H1 (cell line): ENCODE measurements around the gene HID1. TPM values are rescaled to one million over a fixed set of nuclear protein-coding genes. Genes with fewer than 3 reads are reported as not detected.

ENCODE experiments used
- CTCF ChIA-PET: fragments of 300-600 bp; sonication (Branson Sonifier 250); formaldehyde crosslinking; loops from one replicate; lab custom pipeline; 2021; ENCODE audit not compliant: partially characterized antibody; lab: Charles Lee
- POLR2A ChIA-PET: fragments of 300-600 bp; sonication (Branson Sonifier 250); formaldehyde crosslinking; loops from one replicate; lab custom pipeline; 2021; ENCODE audit warnings: inconsistent platforms; ENCODE audit not compliant: partially characterized antibody; lab: Charles Lee
- DNase-seq, 2 experiments: peaks; one replicate each; pipeline versions ENCODE4 v3.0.0 to v3.0.0-alpha.2; 2010 to 2022; ENCODE audit warnings: low spot score in 2 of 2, low read depth in 1 of 2, mixed read lengths in 1 of 2
- FAIRE-seq: peaks from 2 replicates; lab custom pipeline; 2011; peaks lifted over from hg19 to GRCh38; lab: Jason Lieb, UNC
- H2AFZ ChIP-seq: 2 replicates; pipeline ENCODE4 v1.8.1; 2012; ENCODE audit warnings: low read length, inconsistent platforms
- H2AK5ac ChIP-seq: 2 replicates; pipeline ENCODE4 v1.6.1; 2013; ENCODE audit warnings: low read depth, low read length
- H2BK120ac ChIP-seq: replicated peaks from 2 replicates; pipeline ENCODE3; 2013; ENCODE audit warnings: low read depth, low read length, inconsistent platforms
- H2BK12ac ChIP-seq: 2 replicates; pipeline ENCODE4 v1.6.1; 2013; ENCODE audit warnings: low read depth, low read length
- H2BK15ac ChIP-seq: 2 replicates; pipeline ENCODE4 v1.6.1; 2013; ENCODE audit warnings: low read length
- H2BK20ac ChIP-seq: 2 replicates; pipeline ENCODE4 v1.6.1; 2013; ENCODE audit warnings: low read length
- H2BK5ac ChIP-seq: 2 replicates; pipeline ENCODE4 v1.6.1; 2013; ENCODE audit warnings: low read depth, low read length
- H3K14ac ChIP-seq: 2 replicates; pipeline ENCODE4 v1.6.1; 2013; ENCODE audit warnings: inconsistent platforms; ENCODE audit not compliant: insufficient read length
- H3K18ac ChIP-seq: 2 replicates; pipeline ENCODE4 v1.6.1; 2013; ENCODE audit warnings: low read length; ENCODE audit errors: extremely low read depth
- H3K23ac ChIP-seq: 2 replicates; pipeline ENCODE4 v1.6.1; 2013; ENCODE audit warnings: inconsistent platforms; ENCODE audit not compliant: insufficient read length
- H3K23me2 ChIP-seq: 2 replicates; pipeline ENCODE4 v1.6.1; 2013; ENCODE audit warnings: low read depth, low read length
- H3K27ac ChIP-seq: 2 replicates; pipeline ENCODE4 v1.6.1; 2011; ENCODE audit warnings: low read depth, low read length, inconsistent platforms
- H3K27me3 ChIP-seq, 4 experiments: replicated peaks in 1 of 4; 1 replicate in 1 of 4; 2 replicates in 3 of 4; pipeline versions ENCODE4 v1.6.1 to v1.8.1; 2011 to 2013; ENCODE audit warnings: low read length in 3 of 4, mild to moderate bottlenecking in 3 of 4, inconsistent platforms in 2 of 4, mixed read lengths in 2 of 4, moderate library complexity in 1 of 4; ENCODE audit not compliant: control insufficient read depth in 3 of 4, insufficient read depth in 3 of 4; ENCODE audit errors: extremely low read depth in 1 of 4
- H3K36me3 ChIP-seq, 4 experiments: 2 replicates each; pipeline versions ENCODE4 v1.6.1 to v1.8.1; 2011 to 2013; ENCODE audit warnings: mild to moderate bottlenecking in 4 of 4, low read length in 3 of 4, moderate library complexity in 2 of 4, control low read depth in 1 of 4, inconsistent platforms in 1 of 4; ENCODE audit not compliant: insufficient read depth in 4 of 4, control insufficient read depth in 2 of 4
- H3K4ac ChIP-seq: replicated peaks from 2 replicates; pipeline ENCODE3; 2013; ENCODE audit warnings: low read length, low read depth, mixed read lengths, inconsistent platforms; ENCODE audit not compliant: insufficient read length
- H3K4me1 ChIP-seq, 4 experiments: replicated peaks in 1 of 4; 1 replicate in 1 of 4; 2 replicates in 3 of 4; pipeline versions ENCODE4 v1.6.1 to v1.8.1; 2011 to 2013; ENCODE audit warnings: low read length in 3 of 4, inconsistent platforms in 2 of 4, mixed read lengths in 1 of 4; ENCODE audit not compliant: insufficient read depth in 4 of 4, control insufficient read depth in 3 of 4
- H3K4me2 ChIP-seq, 2 experiments: 2 replicates each; pipeline versions ENCODE4 v1.6.1 to v1.8.1; 2011 to 2013; ENCODE audit warnings: low read depth in 2 of 2, low read length in 2 of 2, control low read depth in 1 of 2, inconsistent platforms in 1 of 2, mild to moderate bottlenecking in 1 of 2; ENCODE audit not compliant: insufficient read depth in 1 of 2
- H3K4me3 ChIP-seq, 4 experiments: fragments of 200-600, 300-600 bp in 1 of 4; sonication (generic), shearing (Covaris generic), sonication (Bioruptor Twin) in 1 of 4; 2 replicates each; pipeline versions ENCODE4 v1.5.1 to v1.8.1; 2011 to 2016; ENCODE audit warnings: low read length in 4 of 4, low read depth in 3 of 4, control low read depth in 2 of 4, inconsistent platforms in 2 of 4, mild to moderate bottlenecking in 2 of 4, mixed read lengths in 1 of 4, moderate library complexity in 1 of 4; ENCODE audit not compliant: insufficient read depth in 2 of 4; ENCODE audit errors: extremely low read depth in 1 of 4
- H3K56ac ChIP-seq: replicated peaks from 2 replicates; pipeline ENCODE3; 2013; ENCODE audit warnings: low read depth, mild to moderate bottlenecking, mixed read lengths, low read length, inconsistent platforms; ENCODE audit not compliant: insufficient read length
- H3K79me1 ChIP-seq: 2 replicates; pipeline ENCODE4 v1.6.1; 2013; ENCODE audit warnings: low read depth, low read length, control low read depth
- H3K79me2 ChIP-seq, 2 experiments: 2 replicates each; pipeline versions ENCODE4 v1.6.1 to v1.8.1; 2012 to 2013; ENCODE audit warnings: low read length in 2 of 2, mild to moderate bottlenecking in 2 of 2, inconsistent platforms in 1 of 2; ENCODE audit not compliant: insufficient read depth in 2 of 2, control insufficient read depth in 1 of 2
- H3K9ac ChIP-seq, 4 experiments: replicated peaks in 1 of 4; 1 replicate in 1 of 4; 2 replicates in 3 of 4; pipeline versions ENCODE4 v1.6.1 to v1.8.1; 2011 to 2013; ENCODE audit warnings: low read depth in 3 of 4, low read length in 3 of 4, control low read depth in 2 of 4, mild to moderate bottlenecking in 2 of 4, moderate library complexity in 2 of 4, inconsistent platforms in 1 of 4; ENCODE audit errors: extremely low read depth in 1 of 4
- H3K9me3 ChIP-seq, 2 experiments: 2 replicates each; pipeline versions ENCODE4 v1.6.1 to v1.8.1; 2012 to 2013; ENCODE audit warnings: mild to moderate bottlenecking in 2 of 2, moderate library complexity in 2 of 2, control low read depth in 1 of 2, inconsistent platforms in 1 of 2, low read depth in 1 of 2, low read length in 1 of 2, mixed read lengths in 1 of 2; ENCODE audit not compliant: insufficient read depth in 2 of 2
- H4K20me1 ChIP-seq, 2 experiments: replicated peaks in 1 of 2; 2 replicates each; pipeline versions ENCODE3 to v1.8.1; 2011 to 2013; ENCODE audit warnings: inconsistent platforms in 2 of 2, low read length in 2 of 2, mild to moderate bottlenecking in 1 of 2; ENCODE audit not compliant: insufficient read depth in 2 of 2, control insufficient read depth in 1 of 2
- H4K5ac ChIP-seq: 2 replicates; pipeline ENCODE4 v1.6.1; 2013; ENCODE audit warnings: low read length, low read depth, mixed read lengths, inconsistent platforms; ENCODE audit not compliant: insufficient read length
- H4K8ac ChIP-seq: 2 replicates; pipeline ENCODE4 v1.8.0; 2013; ENCODE audit warnings: mild to moderate bottlenecking, moderate library complexity, low read length, inconsistent platforms; ENCODE audit not compliant: insufficient read depth; ENCODE audit errors: extremely low read depth
- H4K91ac ChIP-seq: replicated peaks from 2 replicates; pipeline ENCODE3; 2013; ENCODE audit warnings: low read length, mixed read lengths, inconsistent platforms; ENCODE audit not compliant: insufficient read length
- CTCF ChIP-seq, 3 experiments: IDR thresholded peaks; 1 replicate in 2 of 3; 2 replicates in 1 of 3; pipeline versions ENCODE4 v1.5.1 to v1.6.1; 2011; ENCODE audit warnings: low read length in 3 of 3, mild to moderate bottlenecking in 3 of 3, inconsistent platforms in 2 of 3, low read depth in 1 of 3, moderate library complexity in 1 of 3; ENCODE audit not compliant: insufficient read depth in 1 of 3; ENCODE audit errors: control extremely low read depth in 1 of 3
- GABPA ChIP-seq: IDR thresholded peaks from 2 replicates; pipeline ENCODE4 v1.6.1; 2011; ENCODE audit warnings: mild to moderate bottlenecking, low read length, moderate library complexity, borderline replicate concordance; ENCODE audit not compliant: insufficient read depth
- JUND ChIP-seq: IDR thresholded peaks from 2 replicates; pipeline ENCODE4 v1.6.1; 2011; ENCODE audit warnings: mild to moderate bottlenecking, improper control_type of control experiment, low read length
- MAFK ChIP-seq: IDR thresholded peaks from 2 replicates; pipeline ENCODE4 v1.6.1; 2012; ENCODE audit warnings: low read depth, mild to moderate bottlenecking, improper control_type of control experiment, low read length
- RAD21 ChIP-seq, 2 experiments: IDR thresholded peaks in 1 of 2; conservative IDR thresholded peaks in 1 of 2; 2 replicates each; pipeline ENCODE4 v1.6.1; 2011; ENCODE audit warnings: low read depth in 2 of 2, low read length in 2 of 2, improper control_type of control experiment in 1 of 2, inconsistent platforms in 1 of 2, mild to moderate bottlenecking in 1 of 2, moderate library complexity in 1 of 2
- WGBS, 2 experiments: shearing (Covaris generic) in 1 of 2; methylation state at CpG; one replicate each; pipeline versions ENCODE4 v1.1.6 to v1.1.7; 2013 to 2015; ENCODE audit warnings: low lambda C conversion rate in 2 of 2, mixed read lengths in 2 of 2, inconsistent platforms in 1 of 2, low coverage in 1 of 2, missing lambda C conversion rate in 1 of 2; ENCODE audit not compliant: insufficient replicate concordance in 2 of 2, insufficient coverage in 1 of 2, insufficient read length in 1 of 2; ENCODE audit errors: extremely low coverage in 1 of 2, missing lambda C conversion rate in 1 of 2; 5-methylcytosine and 5-hydroxymethylcytosine counted together
- polyA plus RNA-seq, 7 experiments: library from polyadenylated mRNA; depleted of rRNA in 3 of 7; stranded (reverse) in 5 of 7; unstranded in 2 of 7; fragments of >200 nt in 5 of 7; fragments of 200-250 nt in 2 of 7; gene quantifications; 1 replicate in 5 of 7; 2 replicates in 1 of 7; 4 replicates in 1 of 7; pipeline versions ENCODE4 v1.2.1 to v1.2.3, GENCODE V29; 2011 to 2013; ENCODE audit warnings: missing spikeins in 2 of 7, mixed read lengths in 2 of 7
- total RNA-seq: library from RNA; stranded (reverse); fragmentation: NEBNext Ultra II Directional; extraction: Animal tissue kit (Norgen Biotek cat#: 25700); gene quantifications from 2 replicates; pipeline ENCODE4 v1.2.1, GENCODE V29; 2021

The HID1 gene
- total and polyA plus RNA-seq, 2 of the 8 experiments (the other 6 are each of a cell fraction or from before 2014, with no cell fraction given): 15.1 to 25.9 TPM

GRCh38 chr17:74961657-74962350 is 10.8 kb downstream of the HID1 start:
- Histone ChIP-seq H3K79me1 (no peaks in the 10 kb centered on the region), H4K20me1 (peaks cover 0 to 1% of the 10 kb centered on the region in 2 experiments), H2BK15ac (0 out of 2 replicates have a peak overlapping the region, but pooled peaks have one; percentile 29), H4K8ac (peak overlapping the region; percentile 63; the same call in 1 of the 2 replicates), H2BK5ac (no peak overlapping the region), H3K18ac (no peak overlapping the region), H2AK5ac (no peak overlapping the region), H2BK120ac (no peak overlapping the region), H2AFZ (no peak overlapping the region), H3K79me2 (no peaks in the 10 kb centered on the region), H3K23me2 (0 out of 2 replicates have a peak, but pooled peaks cover 3% of the 10 kb centered on the region), H3K4me2 (no peak overlapping the region), H3K4ac (no peak overlapping the region), H4K5ac (no peak overlapping the region), H3K23ac (no peak overlapping the region), H3K27ac (no peak overlapping the region), H2BK12ac (0 out of 2 replicates have a peak overlapping the region, but pooled peaks have one; percentile 87), H3K27me3 (peaks cover 0 to 5% (median 2%) of the 10 kb centered on the region in 4 experiments; a peak in 3 of 7 replicates), H3K9me3 (no peaks in the 10 kb centered on the region), H3K4me1 (peaks cover 0 to 7% (median 1%) of the 10 kb centered on the region in 4 experiments; a peak in 4 of 7 replicates), H4K91ac (peak overlapping the region; percentile 84), H3K56ac (no peak overlapping the region), H3K36me3 (no peaks in the 10 kb centered on the region), H3K4me3 (no peak overlapping the region), H3K14ac (no peak overlapping the region), H3K9ac (no peak overlapping the region), H2BK20ac (no peak overlapping the region)
- FAIRE-seq: peak; percentile 76
- TF ChIP-seq MAFK (no peak), RAD21 (IDR thresholded peaks at IDR 0.05 in 1 of 2, conservative IDR thresholded peaks at IDR 0.05 in 1 of 2; ENCODE audit: low read depth in 2 of 2, low read length in 2 of 2) (peak; percentile 88 to 91), JUND (no peak), CTCF (IDR thresholded peaks at IDR 0.05; ENCODE audit: control extremely low read depth in 1 of 3, insufficient read depth in 1 of 3, low read depth in 1 of 3, low read length in 3 of 3) (peak; percentile 79 to 83 (median 82)), GABPA (peak; percentile 62; the same call in 1 of the 2 replicates)
- DNase-seq: peak; percentile 70 to 97
- ChIA-PET POLR2A (interaction anchor here (0.6 to 2.5 kb wide), 7 partner anchors 10 to 73 kb away, joined by 3 to 37 read pairs (median 4); partner anchors contain the start of genes CDR2L, HID1 and MRPL58), CTCF (interaction anchor here (0.6 to 27.2 kb wide), 49 partner anchors 10 to 541 kb away, joined by 3 to 1072 read pairs (median 6); partner anchors contain the start of genes CDR2L, FADS6, HID1 and MRPL58)
- whole genome bisulfite sequencing, 2 experiments: 63% methylated on average over 23 of the region's 23 CpGs; no CpG with 5 or more reads in 1 of the 2 experiments
